ENCODE data around the gene AFAP1L1.

Gene AFAP1L1

DNA sequence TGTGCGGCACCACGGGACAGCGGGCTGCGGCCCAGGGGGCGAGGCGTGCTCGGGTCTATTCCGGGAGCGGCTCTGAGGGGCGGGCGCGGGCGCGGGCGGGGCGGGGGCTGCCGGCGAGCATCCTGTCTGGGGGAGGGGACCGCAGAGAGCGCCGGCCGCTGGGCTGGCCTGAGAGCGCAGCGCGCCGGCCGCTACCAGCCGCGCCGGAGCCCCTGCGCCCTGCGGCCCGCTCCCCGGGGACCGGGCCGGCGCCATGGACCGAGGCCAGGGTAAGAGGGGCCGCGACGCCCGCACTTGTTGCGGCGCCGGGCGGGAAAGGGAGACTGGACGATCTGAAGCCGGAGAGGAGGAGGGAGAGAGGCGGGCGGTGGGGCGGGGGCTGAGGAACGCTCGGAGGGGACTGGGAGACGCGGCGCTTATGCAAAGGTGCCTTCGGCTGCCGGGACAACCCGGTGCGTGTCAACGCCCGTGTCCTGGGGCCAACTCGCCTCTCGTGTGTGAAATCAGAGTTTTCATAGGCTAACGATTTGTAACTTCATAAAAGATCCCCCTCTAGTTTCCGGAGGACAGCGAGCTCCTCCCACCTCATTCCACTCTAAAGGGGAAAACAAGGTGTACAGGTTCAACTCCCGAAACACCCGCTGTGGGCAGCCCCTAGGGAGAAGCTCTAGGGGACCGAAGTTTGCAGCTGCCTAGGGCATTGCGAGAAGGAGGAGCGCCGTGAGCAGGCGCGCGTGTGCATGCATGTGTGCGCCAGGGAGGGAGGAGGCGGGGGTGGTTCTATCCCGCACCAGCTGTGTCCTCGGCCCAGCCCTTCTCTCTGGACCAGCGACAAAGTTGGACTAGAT lies at the start of gene AFAP1L1:
TSS of gene AFAP1L1 (plus strand) at position 144 of the 848 bp plus-strand sequence. CDS start at position 254, 110 bp downstream.
- TF ChIP-seq, protein P1, sequence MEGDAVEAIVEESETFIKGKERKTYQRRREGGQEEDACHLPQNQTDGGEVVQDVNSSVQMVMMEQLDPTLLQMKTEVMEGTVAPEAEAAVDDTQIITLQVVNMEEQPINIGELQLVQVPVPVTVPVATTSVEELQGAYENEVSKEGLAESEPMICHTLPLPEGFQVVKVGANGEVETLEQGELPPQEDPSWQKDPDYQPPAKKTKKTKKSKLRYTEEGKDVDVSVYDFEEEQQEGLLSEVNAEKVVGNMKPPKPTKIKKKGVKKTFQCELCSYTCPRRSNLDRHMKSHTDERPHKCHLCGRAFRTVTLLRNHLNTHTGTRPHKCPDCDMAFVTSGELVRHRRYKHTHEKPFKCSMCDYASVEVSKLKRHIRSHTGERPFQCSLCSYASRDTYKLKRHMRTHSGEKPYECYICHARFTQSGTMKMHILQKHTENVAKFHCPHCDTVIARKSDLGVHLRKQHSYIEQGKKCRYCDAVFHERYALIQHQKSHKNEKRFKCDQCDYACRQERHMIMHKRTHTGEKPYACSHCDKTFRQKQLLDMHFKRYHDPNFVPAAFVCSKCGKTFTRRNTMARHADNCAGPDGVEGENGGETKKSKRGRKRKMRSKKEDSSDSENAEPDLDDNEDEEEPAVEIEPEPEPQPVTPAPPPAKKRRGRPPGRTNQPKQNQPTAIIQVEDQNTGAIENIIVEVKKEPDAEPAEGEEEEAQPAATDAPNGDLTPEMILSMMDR (IDR thresholded peaks at IDR 0.05; ENCODE audit: low read depth, low read length, missing control alignments) = no peak
- DNase-seq (ENCODE audit: extremely low read depth, low read depth) = no peak
- H3K4me3 ChIP-seq (replicated peaks; ENCODE audit: low read depth, low read length) = peak within 1 kb of the TSS; percentile 54

GRCh38 chr5:149223081-149223848 lies 48.4 kb upstream of the AFAP1L1 start:
- no peak overlapping the region for H3K4me3 ChIP-seq (replicated peaks; ENCODE audit: low read depth, low read length)
- TF ChIP-seq, protein P1 (IDR thresholded peaks at IDR 0.05; ENCODE audit: low read depth, low read length, missing control alignments) = no peak
- DNase-seq (ENCODE audit: extremely low read depth, low read depth) = no peak

GRCh38 chr5:149224282-149224681 lies 47.4 kb upstream of the AFAP1L1 start:
- TF ChIP-seq, protein P1 (IDR thresholded peaks at IDR 0.05; ENCODE audit: low read depth, low read length, missing control alignments) = no peak
- H3K4me3 ChIP-seq (replicated peaks; ENCODE audit: low read depth, low read length) = no peak overlapping the region
- DNase-seq (ENCODE audit: extremely low read depth, low read depth) = no peak

GRCh38 chr5:149227168-149227826 lies 44.4 kb upstream of the AFAP1L1 start:
- TF ChIP-seq, protein P1 (IDR thresholded peaks at IDR 0.05; ENCODE audit: low read depth, low read length, missing control alignments) = no peak
- H3K4me3 ChIP-seq (replicated peaks; ENCODE audit: low read depth, low read length) = no peak overlapping the region
- DNase-seq (ENCODE audit: extremely low read depth, low read depth) = no peak

- TF ChIP-seq, protein P1 (IDR thresholded peaks at IDR 0.05; ENCODE audit: low read depth, low read length, missing control alignments) = peak; percentile 79
- no peak overlapping the region for H3K4me3 ChIP-seq (replicated peaks; ENCODE audit: low read depth, low read length)
- peak; percentile 90 for DNase-seq (ENCODE audit: extremely low read depth, low read depth)
Measured at GRCh38 chr5:149228618-149229297, 42.9 kb upstream of the AFAP1L1 start.

DNA sequence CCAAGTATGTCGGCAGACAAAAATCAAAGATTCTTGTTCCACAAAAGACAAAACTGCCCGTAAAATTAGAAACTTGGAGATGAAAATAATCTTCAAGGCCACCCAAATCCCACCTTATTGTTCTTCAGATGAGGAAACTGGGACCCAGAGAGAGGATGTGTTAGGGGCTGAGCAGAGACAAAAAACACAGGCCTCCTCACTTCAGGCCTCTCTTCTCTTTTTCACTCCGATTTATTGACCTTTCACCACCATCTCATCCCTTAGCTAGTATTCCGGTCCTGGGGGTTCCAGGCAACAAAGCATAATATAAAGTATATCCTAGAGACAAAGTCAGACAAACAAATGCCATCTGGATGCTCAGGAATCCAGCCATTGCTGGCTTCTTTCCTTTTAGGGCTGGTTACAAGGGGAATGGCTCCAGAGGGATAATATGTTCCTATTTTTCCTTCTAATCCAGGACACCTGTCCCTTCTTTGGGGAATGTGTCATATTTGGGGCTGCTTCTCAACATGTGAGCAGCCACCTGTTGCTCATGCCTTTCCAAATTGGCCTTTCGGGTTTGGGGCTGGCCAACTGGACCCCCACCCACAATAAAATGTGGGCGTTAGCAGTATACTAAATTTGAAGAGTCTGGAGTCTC lies 42.2 kb upstream of the AFAP1L1 start:
- H3K4me3 ChIP-seq (replicated peaks; ENCODE audit: low read depth, low read length) = no peak overlapping the region
- no peak for DNase-seq (ENCODE audit: extremely low read depth, low read depth)

More for the DNA sequence above, 42.2 kb upstream of the AFAP1L1 start:
- TF ChIP-seq, protein P1 (IDR thresholded peaks at IDR 0.05; ENCODE audit: low read depth, low read length, missing control alignments) = no peak

Measured in HFF-Myc (cell line).